WTC11 (cell line): Measurements from ENCODE around the gene KCNJ13.

ENCODE experiments used
- CTCF ChIP-seq: fragments of 200-600 bp; IDR thresholded peaks from 2 replicates; pipeline ENCODE4 v1.8.0; 2022; ENCODE audit warnings: antibody characterized with exemption
- TEAD1 ChIP-seq: sonication (generic); formaldehyde crosslinking; IDR thresholded peaks from 2 replicates; pipeline ENCODE4 v1.8.0; 2022; ENCODE audit warnings: mild to moderate bottlenecking, missing genetic modification reagents
- ZBTB43 ChIP-seq: sonication (generic); formaldehyde crosslinking; IDR thresholded peaks from 2 replicates; pipeline ENCODE4 v1.8.1; 2023; ENCODE audit warnings: mild to moderate bottlenecking, missing genetic modification reagents
- ZNF121 ChIP-seq: sonication (generic); formaldehyde crosslinking; IDR thresholded peaks from 2 replicates; pipeline ENCODE4 v1.8.0; 2023; ENCODE audit warnings: missing genetic modification reagents
- ZNF138 ChIP-seq: sonication (generic); formaldehyde crosslinking; conservative IDR thresholded peaks from 2 replicates; pipeline ENCODE4 v1.8.1; 2022; ENCODE audit warnings: mild to moderate bottlenecking, moderate library complexity, missing genetic modification reagents
- ZNF263 ChIP-seq: sonication (generic); formaldehyde crosslinking; IDR thresholded peaks from 2 replicates; pipeline ENCODE4 v1.8.1; 2022; ENCODE audit warnings: low read depth, mild to moderate bottlenecking, moderate library complexity, missing genetic modification reagents
- ZNF416 ChIP-seq: fragments of 250-450 bp; sonication (Bioruptor Pico); IDR thresholded peaks from 2 replicates; pipeline ENCODE4 v1.9.0; 2021; ENCODE audit warnings: mild to moderate bottlenecking, inconsistent platforms
- TF ChIP-seq, protein P1 (sequence below): sonication (generic); formaldehyde crosslinking; IDR thresholded peaks from 2 replicates; pipeline ENCODE4 v1.8.0; 2022; ENCODE audit warnings: mild to moderate bottlenecking, missing genetic modification reagents

DNA sequence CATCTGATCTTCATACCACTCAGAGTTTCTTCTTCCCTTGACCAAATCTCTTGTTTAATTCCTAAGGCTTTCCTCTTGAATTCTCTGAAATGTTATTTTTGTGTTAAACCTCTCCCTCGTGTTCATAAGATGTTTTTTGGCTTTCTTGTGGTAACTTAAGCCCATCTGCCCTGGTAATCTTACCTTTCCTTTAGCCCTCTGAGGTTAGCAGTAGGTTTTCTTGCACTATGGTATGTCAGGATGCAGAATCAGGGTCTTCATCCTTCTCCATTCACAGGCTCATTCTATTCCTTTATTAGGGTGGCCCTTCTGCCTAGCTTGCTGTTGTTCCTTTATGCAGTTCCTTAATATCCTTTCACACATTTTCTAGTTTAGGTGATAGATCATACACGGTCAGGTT, 55.1 kb downstream of the KCNJ13 start:
- TF ChIP-seq TEAD1 (CRISPR knock-in tag) = no peak
- no peak for TF ChIP-seq ZNF121
- TF ChIP-seq, protein P1, sequence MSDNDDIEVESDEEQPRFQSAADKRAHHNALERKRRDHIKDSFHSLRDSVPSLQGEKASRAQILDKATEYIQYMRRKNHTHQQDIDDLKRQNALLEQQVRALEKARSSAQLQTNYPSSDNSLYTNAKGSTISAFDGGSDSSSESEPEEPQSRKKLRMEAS (CRISPR knock-in tag) = no peak
- no peak for TF ChIP-seq CTCF
- TF ChIP-seq ZNF263 (CRISPR knock-in tag) = no peak
- no peak for TF ChIP-seq ZNF138 (CRISPR knock-in tag)
- no peak for TF ChIP-seq ZNF416
- TF ChIP-seq ZBTB43 (CRISPR knock-in tag) = no peak
